OCI-LY3 (cell line): Measurements from ENCODE around the gene FGF2.

Source experiments
- H2AFZ ChIP-seq: fragments of 200-600, 300-600 bp; shearing (Covaris generic); 2 replicates; pipeline ENCODE4 v1.6.0; 2014; ENCODE audit warnings: antibody characterized with exemption, low read depth, low read length
- H3K27ac ChIP-seq: fragments of 200-600, 300-600 bp; sonication (generic); 2 replicates; pipeline ENCODE4 v1.5.1; 2014; ENCODE audit warnings: mild to moderate bottlenecking, low read length, moderate library complexity, mixed read lengths
- H3K27me3 ChIP-seq: fragments of 200-600, 300-600 bp; sonication (generic); 2 replicates; pipeline ENCODE4 v1.6.1; 2014; ENCODE audit warnings: low read depth, low read length, mixed read lengths
- H3K36me3 ChIP-seq: fragments of 200-600, 300-600 bp; sonication (generic); replicated peaks from 2 replicates; pipeline ENCODE3; 2014; ENCODE audit warnings: low read depth, low read length, mixed read lengths
- H3K4me1 ChIP-seq: fragments of 300-600, 200-600 bp; sonication (generic); 2 replicates; pipeline ENCODE4 v1.6.1; 2014; ENCODE audit warnings: low read length, mixed read lengths
- H3K4me2 ChIP-seq: fragments of 200-600, 300-600 bp; sonication (generic); 2 replicates; pipeline ENCODE4 v1.6.1; 2014; ENCODE audit warnings: low read length, mixed read lengths
- H3K4me3 ChIP-seq: fragments of 300-600, 200-600 bp; sonication (generic); 2 replicates; pipeline ENCODE4 v1.5.1; 2014; ENCODE audit warnings: antibody characterized with exemption, mild to moderate bottlenecking, low read length, moderate library complexity
- H3K79me2 ChIP-seq: fragments of 300-600, 200-600 bp; shearing (Covaris generic); 2 replicates; pipeline ENCODE4 v1.6.1; 2014; ENCODE audit warnings: mild to moderate bottlenecking, low read length, mixed read lengths
- H3K9ac ChIP-seq: fragments of 300-600, 200-600 bp; shearing (Covaris generic); 2 replicates; pipeline ENCODE4 v1.6.0; 2014; ENCODE audit warnings: mild to moderate bottlenecking, low read length, moderate library complexity
- H3K9me3 ChIP-seq: fragments of 200-600, 300-600 bp; shearing (Covaris generic); 2 replicates; pipeline ENCODE4 v1.6.1; 2014; ENCODE audit warnings: low read length, mixed read lengths; ENCODE audit not compliant: insufficient read depth
- H4K20me1 ChIP-seq: fragments of 200-600, 300-600 bp; sonication (generic); 2 replicates; pipeline ENCODE4 v1.6.1; 2016; ENCODE audit warnings: low read length, mixed read lengths; ENCODE audit not compliant: insufficient read depth
- EZH2phosphoT487 ChIP-seq: fragments of 200-600 bp; shearing (Covaris generic); IDR thresholded peaks from 2 replicates; pipeline ENCODE4 v1.6.1; 2018; ENCODE audit warnings: antibody characterized with exemption, mixed run types, low read depth
- TF ChIP-seq, protein P1 (sequence below): fragments of 200-600, 300-600 bp; sonication (generic); IDR thresholded peaks from 2 replicates; pipeline ENCODE4 v1.5.1; 2014; ENCODE audit warnings: antibody characterized with exemption, low read length, low read depth

FGF2 gene

GRCh38 chr4:122831515-122832196 is 5.0 kb downstream of the FGF2 start:
- Histone ChIP-seq H3K36me3 (peaks cover 12% of the 10 kb centered on the region), H3K4me1 (peaks cover 25% of the 10 kb centered on the region), H3K27ac (no peak overlapping the region), H4K20me1 (no peaks in the 10 kb centered on the region), H3K4me3 (no peak overlapping the region), H3K9ac (no peak overlapping the region), H3K27me3 (no peaks in the 10 kb centered on the region), H2AFZ (no peak overlapping the region), H3K79me2 (peaks cover 78% of the 10 kb centered on the region), H3K9me3 (no peaks in the 10 kb centered on the region), H3K4me2 (peak overlapping the region; percentile 11; the same call in 1 of the 2 replicates)
- TF ChIP-seq, protein P1, sequence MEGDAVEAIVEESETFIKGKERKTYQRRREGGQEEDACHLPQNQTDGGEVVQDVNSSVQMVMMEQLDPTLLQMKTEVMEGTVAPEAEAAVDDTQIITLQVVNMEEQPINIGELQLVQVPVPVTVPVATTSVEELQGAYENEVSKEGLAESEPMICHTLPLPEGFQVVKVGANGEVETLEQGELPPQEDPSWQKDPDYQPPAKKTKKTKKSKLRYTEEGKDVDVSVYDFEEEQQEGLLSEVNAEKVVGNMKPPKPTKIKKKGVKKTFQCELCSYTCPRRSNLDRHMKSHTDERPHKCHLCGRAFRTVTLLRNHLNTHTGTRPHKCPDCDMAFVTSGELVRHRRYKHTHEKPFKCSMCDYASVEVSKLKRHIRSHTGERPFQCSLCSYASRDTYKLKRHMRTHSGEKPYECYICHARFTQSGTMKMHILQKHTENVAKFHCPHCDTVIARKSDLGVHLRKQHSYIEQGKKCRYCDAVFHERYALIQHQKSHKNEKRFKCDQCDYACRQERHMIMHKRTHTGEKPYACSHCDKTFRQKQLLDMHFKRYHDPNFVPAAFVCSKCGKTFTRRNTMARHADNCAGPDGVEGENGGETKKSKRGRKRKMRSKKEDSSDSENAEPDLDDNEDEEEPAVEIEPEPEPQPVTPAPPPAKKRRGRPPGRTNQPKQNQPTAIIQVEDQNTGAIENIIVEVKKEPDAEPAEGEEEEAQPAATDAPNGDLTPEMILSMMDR, result no peak
- no peak for TF ChIP-seq EZH2phosphoT487

DNA sequence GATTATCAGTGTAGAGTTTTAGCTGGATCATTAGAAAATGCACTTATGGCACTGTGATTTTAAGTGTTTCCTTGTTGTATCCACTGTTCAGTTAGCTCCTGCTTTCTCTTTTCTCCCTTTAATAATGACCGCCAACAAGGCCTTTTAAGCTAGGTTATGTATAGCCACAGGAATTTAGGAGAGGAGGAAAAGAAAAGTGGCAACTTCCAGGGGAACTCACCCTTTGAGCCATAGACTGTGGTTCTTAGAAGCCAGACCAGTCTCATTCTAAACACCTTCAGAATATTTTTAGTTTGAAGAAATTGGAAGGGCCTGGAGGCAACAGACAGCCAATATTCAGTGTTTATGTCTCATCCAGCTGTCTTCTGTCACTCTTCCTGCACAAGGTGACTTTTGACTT is 6.1 kb downstream of the FGF2 start:
- H4K20me1 ChIP-seq, result no peaks in the 10 kb centered on the region
- H2AFZ ChIP-seq, result no peak overlapping the region
- peaks cover 25% of the 10 kb centered on the region for H3K4me1 ChIP-seq
- no peaks in the 10 kb centered on the region for H3K9me3 ChIP-seq
- no peak overlapping the region for H3K27ac ChIP-seq
- H3K4me2 ChIP-seq, result no peak overlapping the region
- peaks cover 12% of the 10 kb centered on the region for H3K36me3 ChIP-seq
- H3K79me2 ChIP-seq, result peaks cover 79% of the 10 kb centered on the region
- no peak overlapping the region for H3K9ac ChIP-seq
- no peak overlapping the region for H3K4me3 ChIP-seq
- no peaks in the 10 kb centered on the region for H3K27me3 ChIP-seq
- TF ChIP-seq, protein P1, result no peak
- no peak for TF ChIP-seq EZH2phosphoT487

DNA sequence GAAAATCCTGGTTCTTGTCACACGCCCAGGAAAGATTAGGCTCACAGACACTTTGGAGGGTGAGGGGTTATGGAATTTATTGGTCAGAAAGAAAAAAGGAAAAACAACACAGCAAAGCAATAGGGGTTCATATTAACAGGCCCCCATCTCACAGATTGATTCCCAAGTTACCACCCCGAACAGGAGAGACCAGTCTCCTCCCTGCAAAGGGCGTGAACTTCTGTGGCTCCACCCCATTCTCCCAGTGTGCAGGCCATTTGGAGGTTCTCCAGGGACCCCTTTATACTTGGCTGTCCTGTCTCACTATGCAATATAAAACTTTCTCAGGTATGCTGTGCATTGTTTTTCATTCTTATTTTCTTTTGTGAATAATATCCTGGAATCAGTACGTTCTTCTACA is 7.4 kb downstream of the FGF2 start:
- Histone ChIP-seq H3K79me2 (peaks cover 72% of the 10 kb centered on the region), H3K4me1 (peaks cover 17% of the 10 kb centered on the region), H3K36me3 (peaks cover 12% of the 10 kb centered on the region), H3K27ac (no peak overlapping the region), H3K27me3 (no peaks in the 10 kb centered on the region), H3K9ac (no peak overlapping the region), H3K4me2 (no peak overlapping the region), H4K20me1 (no peaks in the 10 kb centered on the region), H3K9me3 (no peaks in the 10 kb centered on the region), H3K4me3 (no peak overlapping the region), H2AFZ (no peak overlapping the region)
- no peak for TF ChIP-seq EZH2phosphoT487
- TF ChIP-seq, protein P1, result no peak

- no peak overlapping the region for H3K4me2 ChIP-seq
- no peak overlapping the region for H3K4me3 ChIP-seq
- TF ChIP-seq, protein P1, result no peak
- TF ChIP-seq EZH2phosphoT487, result no peak
- H3K9me3 ChIP-seq, result no peaks in the 10 kb centered on the region
- H3K9ac ChIP-seq, result no peak overlapping the region
- no peaks in the 10 kb centered on the region for H3K27me3 ChIP-seq
- H3K4me1 ChIP-seq, result peaks cover 11% of the 10 kb centered on the region
- peaks cover 48% of the 10 kb centered on the region for H3K79me2 ChIP-seq
- H2AFZ ChIP-seq, result no peak overlapping the region
- H3K36me3 ChIP-seq, result peaks cover 14% of the 10 kb centered on the region
- no peaks in the 10 kb centered on the region for H4K20me1 ChIP-seq
- no peak overlapping the region for H3K27ac ChIP-seq
Observed at GRCh38 chr4:122836941-122837340, 10.3 kb downstream of the FGF2 start.
